Endothelial cell of umbilical vein (primary cell): Measurements from ENCODE around the gene AFF1. TPM values are rescaled to one million over a fixed set of nuclear protein-coding genes. Genes with fewer than 3 reads are reported as not detected.

ENCODE experiments used
- BruUV-seq: library from RNA; stranded (reverse); fragments of 400-500 nt; replicated peaks from 2 replicates; lab custom pipeline; 2021; lab: Mats Ljungman, UMichigan
- CTCF ChIA-PET: fragments of 300-600, 350-600 bp; sonication (Branson Sonifier 250); formaldehyde crosslinking; loops from one replicate; lab custom pipeline; 2021; ENCODE audit warnings: antibody characterized with exemption, inconsistent platforms; lab: Charles Lee
- POLR2A ChIA-PET: fragments of 300-600, 350-600 bp; sonication (Branson Sonifier 250); formaldehyde crosslinking; loops from one replicate; lab custom pipeline; 2021; ENCODE audit warnings: antibody characterized with exemption, inconsistent platforms; lab: Charles Lee
- DNase-seq: peaks from one replicate; pipeline ENCODE4 v3.0.0-alpha.2; 2011; ENCODE audit warnings: low read depth, low spot score
- FAIRE-seq: peaks from 2 replicates; lab custom pipeline; 2011; peaks lifted over from hg19 to GRCh38; lab: Jason Lieb, UNC
- H2AFZ ChIP-seq: 2 replicates; pipeline ENCODE4 v1.6.0; 2012; ENCODE audit warnings: low read depth, low read length, control low read depth, inconsistent platforms
- H3K27ac ChIP-seq: 2 replicates; pipeline ENCODE4 v1.5.1; 2011; ENCODE audit warnings: low read depth, mild to moderate bottlenecking, control low read depth, low read length, moderate library complexity; ENCODE audit not compliant: insufficient read depth
- H3K27me3 ChIP-seq, 2 experiments: 2 replicates each; pipeline versions ENCODE4 v1.6.0 to v1.6.1; 2011; ENCODE audit warnings: low read length in 2 of 2, mixed read lengths in 1 of 2; ENCODE audit not compliant: control insufficient read depth in 2 of 2, insufficient read depth in 2 of 2
- H3K36me3 ChIP-seq, 2 experiments: 2 replicates in 1 of 2; 3 replicates in 1 of 2; pipeline ENCODE4 v1.5.1; 2011; ENCODE audit warnings: low read length in 2 of 2, mild to moderate bottlenecking in 1 of 2, moderate library complexity in 1 of 2; ENCODE audit not compliant: control insufficient read depth in 2 of 2, insufficient read depth in 2 of 2; ENCODE audit errors: extremely low read depth in 1 of 2
- H3K4me1 ChIP-seq: 3 replicates; pipeline ENCODE4 v1.5.1; 2011; ENCODE audit warnings: mild to moderate bottlenecking, low read length; ENCODE audit not compliant: control insufficient read depth, insufficient read depth; ENCODE audit errors: extremely low read depth
- H3K4me2 ChIP-seq: 2 replicates; pipeline ENCODE4 v1.6.1; 2011; ENCODE audit warnings: low read length, control low read depth, mixed read lengths; ENCODE audit not compliant: insufficient read depth
- H3K4me3 ChIP-seq, 3 experiments: fragments of 200-600 bp in 1 of 3; sonication (generic), shearing (Covaris generic) in 1 of 3; replicated peaks in 1 of 3; 2 replicates each; pipeline ENCODE4 v1.5.1; 2011 to 2016; ENCODE audit warnings: control low read depth in 3 of 3, low read length in 3 of 3, mild to moderate bottlenecking in 2 of 3, inconsistent platforms in 1 of 3, low read depth in 1 of 3, moderate library complexity in 1 of 3; ENCODE audit not compliant: insufficient read depth in 1 of 3
- H3K79me2 ChIP-seq: 2 replicates; pipeline ENCODE4 v1.6.0; 2012; ENCODE audit warnings: low read length, inconsistent platforms; ENCODE audit not compliant: control insufficient read depth, insufficient read depth
- H3K9ac ChIP-seq: replicated peaks from 2 replicates; pipeline ENCODE3; 2011; ENCODE audit warnings: low read length, control low read depth; ENCODE audit not compliant: insufficient read depth; ENCODE audit errors: extremely low read depth
- H3K9me1 ChIP-seq: replicated peaks from 3 replicates; pipeline ENCODE4 v1.6.0; 2011; ENCODE audit warnings: mild to moderate bottlenecking, low read length; ENCODE audit not compliant: control insufficient read depth, insufficient read depth; ENCODE audit errors: extremely low read depth
- H3K9me3 ChIP-seq: replicated peaks from 2 replicates; pipeline ENCODE4 v1.5.1; 2012; ENCODE audit warnings: low read length, inconsistent platforms; ENCODE audit not compliant: control insufficient read depth, insufficient read depth
- H4K20me1 ChIP-seq: replicated peaks from 2 replicates; pipeline ENCODE3; 2011; ENCODE audit warnings: mild to moderate bottlenecking, low read length; ENCODE audit not compliant: control insufficient read depth, insufficient read depth; ENCODE audit errors: extremely low read depth
- CTCF ChIP-seq, 2 donors: IDR thresholded peaks; 1 replicate in 1 of 2; 2 replicates in 1 of 2; pipeline ENCODE4 v1.5.1; 2011; ENCODE audit warnings: low read length in 2 of 2, mild to moderate bottlenecking in 2 of 2, moderate library complexity in 2 of 2, control low read depth in 1 of 2, inconsistent platforms in 1 of 2, low read depth in 1 of 2; ENCODE audit not compliant: insufficient read depth in 1 of 2; ENCODE audit errors: extremely low read depth in 1 of 2
- EZH2 ChIP-seq: IDR thresholded peaks from 2 replicates; pipeline ENCODE4 v1.6.1; 2012; ENCODE audit warnings: borderline replicate concordance, low read depth, mild to moderate bottlenecking, moderate library complexity, low read length, inconsistent platforms; ENCODE audit not compliant: severe bottlenecking
- FOS ChIP-seq: IDR thresholded peaks from 2 replicates; pipeline ENCODE4 v1.6.1; 2011; ENCODE audit warnings: mild to moderate bottlenecking, low read length, moderate library complexity, borderline replicate concordance; ENCODE audit not compliant: insufficient read depth
- GATA2 ChIP-seq: IDR thresholded peaks from 2 replicates; pipeline ENCODE4 v1.7.0; 2011; ENCODE audit warnings: low read depth, mild to moderate bottlenecking, moderate library complexity, mixed read lengths, low read length; ENCODE audit not compliant: insufficient read length, insufficient read depth
- JUN ChIP-seq: IDR thresholded peaks from 2 replicates; pipeline ENCODE4 v1.6.1; 2011; ENCODE audit warnings: borderline replicate concordance, low read depth; ENCODE audit not compliant: insufficient read length, insufficient read depth
- MYC ChIP-seq: IDR thresholded peaks from one replicate; pipeline ENCODE4 v1.6.1; 2011; ENCODE audit warnings: mild to moderate bottlenecking, low read depth, low read length
- POLR2A ChIP-seq: IDR thresholded peaks from 2 replicates; pipeline ENCODE4 v1.6.1; 2012; ENCODE audit warnings: low read depth, mild to moderate bottlenecking, control low read depth, low read length
- POLR2AphosphoS5 ChIP-seq: IDR thresholded peaks from 2 replicates; pipeline ENCODE4 v1.6.1; 2012; ENCODE audit warnings: low read depth, mild to moderate bottlenecking, control low read depth, low read length, moderate library complexity; ENCODE audit not compliant: insufficient read depth
- dilution Hi-C: fragments of 300-500 bp; cut with MboI; formaldehyde crosslinking; loops from one replicate; pipeline ENCODE4 v1.15.0; 2019; ENCODE audit warnings: low sequenced_read_pairs; ENCODE audit not compliant: extremely low pct_ligation_motif_present
- intact Hi-C: fragments of 100-400 bp; cut with micrococcal nuclease; formaldehyde crosslinking; loops from one replicate; pipeline ENCODE4 v1.10.0; 2022
- polyA plus RNA-seq, 4 experiments: library from polyadenylated mRNA; depleted of rRNA in 3 of 4; stranded (reverse) in 3 of 4; unstranded in 1 of 4; fragments of >200 nt; gene quantifications; 2 replicates each; pipeline versions ENCODE4 v1.2.1 to v1.2.3, GENCODE V29; 2011 to 2012; ENCODE audit warnings: missing spikeins in 1 of 4
- total RNA-seq: library from RNA; stranded (reverse); gene quantifications from 2 replicates; pipeline ENCODE4 v1.2.3, GENCODE V29; 2021
- TF ChIP-seq, protein P1 (sequence below): IDR thresholded peaks from 2 replicates; pipeline ENCODE4 v1.6.1; 2011; ENCODE audit not compliant: insufficient read depth, insufficient read length

Gene AFF1
- total and polyA plus RNA-seq, 2 donors (not counting 3 experiments of a cell fraction or from before 2014, with no cell fraction given) = 26.2 to 106 TPM

DNA sequence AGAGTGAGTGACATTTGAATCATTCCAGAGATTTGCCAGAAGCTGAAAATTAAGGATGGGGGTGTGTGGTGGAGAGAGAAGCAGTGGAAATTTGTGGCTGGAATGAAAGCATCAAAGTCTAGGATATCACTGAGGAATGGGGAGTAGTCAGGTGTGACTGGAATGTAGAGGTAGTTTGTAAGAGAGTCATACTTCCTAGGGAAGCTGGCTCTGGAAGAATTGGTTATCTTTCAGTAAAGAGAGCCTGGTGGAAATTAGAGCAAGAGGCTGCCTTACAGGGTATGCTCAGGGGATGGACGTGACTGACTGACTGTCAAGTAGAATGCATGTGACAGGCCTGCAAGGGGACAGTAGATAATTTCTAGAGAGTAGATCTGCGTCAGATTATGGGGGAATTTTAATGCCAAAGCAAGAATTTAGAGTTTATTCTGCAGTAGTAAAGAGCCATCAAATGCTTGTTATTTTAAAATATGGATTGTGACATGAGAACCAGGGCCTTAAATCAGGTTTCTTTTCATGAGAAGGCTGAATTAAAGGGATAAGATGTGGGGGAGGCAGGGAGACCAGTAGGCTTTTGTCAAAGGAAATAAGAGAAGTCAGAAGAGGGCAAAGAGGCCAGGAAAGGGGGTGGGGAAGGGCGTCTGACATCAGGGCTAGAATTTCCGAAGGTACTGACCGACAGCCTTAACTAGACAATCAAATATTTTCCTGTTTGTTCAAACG lies 109.9 kb downstream of the AFF1 start:
- TF ChIP-seq POLR2A (no peak), MYC (no peak), GATA2 (no peak), FOS (no peak), EZH2 (no peak), POLR2AphosphoS5 (no peak), JUN (no peak), CTCF (IDR thresholded peaks at IDR 0.05; ENCODE audit: extremely low read depth in 1 of 2, insufficient read depth in 1 of 2, low read depth in 1 of 2, low read length in 2 of 2) (no peak)
- TF ChIP-seq, protein P1, sequence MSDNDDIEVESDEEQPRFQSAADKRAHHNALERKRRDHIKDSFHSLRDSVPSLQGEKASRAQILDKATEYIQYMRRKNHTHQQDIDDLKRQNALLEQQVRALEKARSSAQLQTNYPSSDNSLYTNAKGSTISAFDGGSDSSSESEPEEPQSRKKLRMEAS = no peak
- Histone ChIP-seq H3K4me3 (peak overlapping the region in 1 of 3 experiments; percentile 63), H3K4me1 (peaks cover 35% of the 10 kb centered on the region), H3K36me3 (peaks cover 6 to 10% of the 10 kb centered on the region in 2 experiments), H3K9me1 (no peaks in the 10 kb centered on the region), H3K79me2 (peaks cover 55% of the 10 kb centered on the region), H3K9me3 (no peaks in the 10 kb centered on the region), H3K4me2 (peak overlapping the region; percentile 91), H4K20me1 (no peaks in the 10 kb centered on the region), H3K27ac (peak overlapping the region; percentile 66), H2AFZ (no peak overlapping the region), H3K27me3 (no peaks in the 10 kb centered on the region), H3K9ac (peak overlapping the region; percentile 74)
- no TSS peak for BruUV-seq
- intact Hi-C loops (loop anchor here (1.0 kb wide), 2 partner anchors 11 to 35 kb away; no protein-coding TSS in a partner anchor), dilution Hi-C loops (no loop called here)
- FAIRE-seq = peak; percentile 85
- peak; percentile 83 for DNase-seq
- CTCF ChIA-PET = interaction anchor here (1.2 kb wide), 1 partner anchor 12 kb away, joined by 4 read pairs; no protein-coding TSS in a partner anchor
- POLR2A ChIA-PET = no interaction called here
